DMS114 treated with DMSO at 0.1 percent for 48 hours (cell line): ENCODE measurements around the gene LAGE3.
"Not testable (repeated sequence)": the region's sequence is repeated elsewhere in the genome, so short reads cannot be mapped to it uniquely, and the experiment has no call there.

ENCODE experiments used
- DNase-seq: peaks from one replicate; lab custom pipeline; 2025; ENCODE audit not compliant: unreplicated experiment; lab: John Stamatoyannopoulos, UW

The LAGE3 gene

DNA sequence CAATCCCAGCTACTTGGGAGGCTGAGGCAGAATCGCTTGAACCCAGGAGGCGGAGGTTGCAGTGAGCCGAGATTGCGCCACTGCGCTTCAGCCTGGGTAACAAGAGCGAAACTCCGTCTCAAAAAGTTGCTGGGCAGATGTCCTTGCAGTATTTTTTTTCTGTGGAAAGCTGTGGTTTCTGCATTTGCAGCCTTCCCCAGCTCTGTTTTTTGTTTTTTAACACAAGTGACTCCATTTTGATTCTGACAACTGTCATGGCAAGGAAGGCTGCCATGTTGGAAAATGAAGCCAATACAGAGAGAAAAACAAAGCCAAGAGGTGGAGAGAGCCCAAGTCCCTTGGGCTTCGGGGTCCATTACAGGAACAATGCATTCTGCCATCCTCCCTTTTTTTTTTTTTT, 23.0 kb upstream of the LAGE3 start:
- DNase-seq: no peak

DNA sequence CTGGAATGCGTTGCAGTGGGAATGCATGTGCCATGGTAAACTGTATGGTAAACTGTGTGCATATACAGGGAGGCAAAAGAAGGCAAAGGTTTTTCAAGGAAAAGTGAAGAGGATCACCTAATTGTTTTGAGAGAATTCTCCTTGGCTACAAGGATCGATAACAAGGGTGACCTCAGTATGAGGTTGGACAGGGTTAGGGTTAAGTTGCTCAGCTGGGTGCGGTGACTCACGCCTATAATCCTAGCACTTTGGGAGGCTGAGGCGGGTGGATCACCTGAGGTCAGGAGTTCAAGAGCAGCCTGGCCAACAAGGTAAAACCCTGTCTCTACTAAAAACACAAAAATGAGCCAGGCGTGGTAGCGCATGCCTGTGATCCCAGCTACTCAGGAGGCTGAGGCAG, 22.3 kb upstream of the LAGE3 start:
- DNase-seq: not testable (repeated sequence)

DNA sequence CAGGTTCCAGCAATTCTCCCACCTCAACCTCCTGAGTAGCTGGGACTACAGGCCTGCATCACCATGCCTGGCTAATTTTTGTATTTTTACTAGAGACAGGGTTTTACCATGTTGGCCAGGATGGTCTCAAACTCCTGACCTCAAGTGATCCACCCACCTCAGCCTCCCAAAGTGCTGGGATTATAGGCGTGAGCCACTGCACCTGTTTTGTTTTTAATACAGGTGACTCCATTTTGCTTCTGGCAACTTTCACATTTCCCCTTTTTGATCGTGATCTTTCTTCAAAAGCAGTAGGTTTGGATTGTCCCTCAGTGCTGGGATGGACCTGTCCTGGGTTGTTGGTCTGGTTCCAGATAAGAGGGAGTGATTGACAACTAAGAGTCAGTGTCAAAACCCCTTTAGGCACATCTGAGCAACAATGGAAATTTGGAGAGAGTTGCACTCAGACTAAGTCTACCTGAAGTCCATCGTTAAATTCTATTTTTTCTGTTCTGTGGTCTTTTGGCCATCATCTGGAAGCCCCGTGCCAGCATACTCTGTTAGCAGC, 17.6 kb upstream of the LAGE3 start:
- DNase-seq: not testable (repeated sequence)

GRCh38 chrX:154495472-154495922, 16.4 kb upstream of the LAGE3 start:
- DNase-seq: no peak

GRCh38 chrX:154494715-154495114, 15.6 kb upstream of the LAGE3 start:
- no peak for DNase-seq

DNA sequence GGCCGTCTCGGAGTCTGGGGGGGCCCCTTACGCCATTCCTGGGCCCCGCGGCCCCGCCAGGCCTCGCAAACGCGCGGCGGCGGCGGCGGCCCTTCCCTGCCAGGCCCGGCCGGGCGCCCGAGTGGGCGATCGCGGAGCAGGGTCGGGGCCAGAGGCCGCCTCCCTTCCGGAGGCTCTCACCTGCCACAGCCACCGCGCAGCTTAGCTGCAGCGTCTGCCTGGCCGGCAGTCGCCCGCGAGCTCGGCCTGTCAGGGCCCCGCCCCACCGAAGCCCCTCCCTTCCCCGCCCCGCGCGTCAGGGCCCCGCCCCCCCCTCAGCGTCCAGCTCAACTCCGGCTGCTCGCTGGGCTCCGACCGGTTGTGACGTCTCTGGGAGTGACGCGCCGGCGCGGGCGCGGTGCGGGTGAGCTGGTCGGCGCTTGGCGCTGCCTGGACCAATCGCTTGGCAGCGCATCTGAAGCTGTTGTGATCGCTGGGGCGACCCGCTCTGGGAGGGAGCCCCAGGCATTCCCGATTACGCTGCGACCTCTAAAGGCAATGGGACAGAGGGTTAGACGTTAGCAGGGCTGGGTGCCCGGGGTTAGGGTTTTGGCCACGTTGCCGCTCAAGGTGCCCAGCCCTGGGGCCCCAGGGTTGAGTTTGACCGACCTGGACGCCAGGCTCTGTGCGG, 11.5 kb upstream of the LAGE3 start, which contains the start of gene SLC10A3:
Gene SLC10A3, minus strand, starts transcription at position 216 of the 670 bp plus-strand sequence. CDS start 1,689 bp downstream, outside the sequence.
- DNase-seq: peak; percentile 56

DNA sequence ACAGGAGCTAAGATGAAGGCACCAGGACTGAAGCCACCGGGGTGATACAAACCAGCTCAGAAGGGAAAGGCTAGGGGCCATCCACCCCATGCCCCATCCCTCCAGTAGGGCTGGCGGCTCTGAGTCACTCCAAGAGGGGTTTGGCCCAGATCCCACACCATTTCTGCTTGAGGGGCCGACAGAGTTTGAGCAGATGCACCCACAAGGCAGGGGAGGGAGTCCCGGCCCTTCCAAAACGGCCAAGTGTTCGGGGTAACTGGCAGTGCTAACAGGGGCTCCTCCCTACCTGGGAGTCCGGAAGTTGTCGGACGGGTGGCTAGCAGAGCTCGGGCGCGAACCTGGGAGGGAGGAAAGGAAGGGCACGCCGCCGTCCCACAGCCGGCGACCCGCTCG, 10.9 kb upstream of the LAGE3 start:
- no peak for DNase-seq

GRCh38 chrX:154489182-154489581, 10.1 kb upstream of the LAGE3 start:
- no peak for DNase-seq

GRCh38 chrX:154488336-154489075, 9.4 kb upstream of the LAGE3 start:
- DNase-seq: no peak

DNA sequence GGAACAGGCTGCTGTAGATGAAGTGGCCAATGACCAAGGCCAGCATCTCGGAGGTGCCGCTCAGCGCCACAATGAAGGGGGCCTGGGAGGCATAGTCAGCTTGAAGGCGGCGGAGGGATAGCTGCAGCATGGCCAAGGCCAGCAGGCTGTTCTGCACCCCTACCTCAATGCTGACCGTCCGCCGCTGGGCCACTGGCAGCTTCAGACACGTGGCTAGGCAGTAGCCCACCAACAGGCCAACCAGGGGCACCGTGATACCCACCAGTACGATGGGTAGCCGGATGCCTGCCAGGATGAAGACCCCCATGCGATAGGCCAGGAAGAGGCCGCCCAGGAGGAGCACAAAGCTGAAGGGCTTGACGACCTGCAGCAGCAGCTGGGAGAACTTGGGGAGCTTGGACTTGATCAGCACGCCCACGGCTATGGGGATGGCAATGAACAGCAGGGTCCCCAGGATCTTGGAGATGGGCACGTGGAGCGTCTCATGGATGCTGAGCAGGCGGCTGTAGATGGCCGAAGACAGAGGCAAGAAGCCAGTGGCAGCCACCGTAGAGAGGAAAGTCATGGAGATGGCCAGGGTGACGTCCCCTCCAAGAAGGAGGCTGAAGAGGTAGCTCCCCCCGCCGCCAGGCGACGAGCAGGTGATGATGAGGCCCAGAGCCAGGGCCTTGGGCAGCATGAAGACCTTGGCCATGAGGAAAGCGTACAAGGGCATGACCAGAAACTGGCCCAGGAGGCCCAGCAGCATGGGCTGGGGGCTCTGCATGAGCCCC, 8.6 kb upstream of the LAGE3 start:
- DNase-seq: no peak

DNA sequence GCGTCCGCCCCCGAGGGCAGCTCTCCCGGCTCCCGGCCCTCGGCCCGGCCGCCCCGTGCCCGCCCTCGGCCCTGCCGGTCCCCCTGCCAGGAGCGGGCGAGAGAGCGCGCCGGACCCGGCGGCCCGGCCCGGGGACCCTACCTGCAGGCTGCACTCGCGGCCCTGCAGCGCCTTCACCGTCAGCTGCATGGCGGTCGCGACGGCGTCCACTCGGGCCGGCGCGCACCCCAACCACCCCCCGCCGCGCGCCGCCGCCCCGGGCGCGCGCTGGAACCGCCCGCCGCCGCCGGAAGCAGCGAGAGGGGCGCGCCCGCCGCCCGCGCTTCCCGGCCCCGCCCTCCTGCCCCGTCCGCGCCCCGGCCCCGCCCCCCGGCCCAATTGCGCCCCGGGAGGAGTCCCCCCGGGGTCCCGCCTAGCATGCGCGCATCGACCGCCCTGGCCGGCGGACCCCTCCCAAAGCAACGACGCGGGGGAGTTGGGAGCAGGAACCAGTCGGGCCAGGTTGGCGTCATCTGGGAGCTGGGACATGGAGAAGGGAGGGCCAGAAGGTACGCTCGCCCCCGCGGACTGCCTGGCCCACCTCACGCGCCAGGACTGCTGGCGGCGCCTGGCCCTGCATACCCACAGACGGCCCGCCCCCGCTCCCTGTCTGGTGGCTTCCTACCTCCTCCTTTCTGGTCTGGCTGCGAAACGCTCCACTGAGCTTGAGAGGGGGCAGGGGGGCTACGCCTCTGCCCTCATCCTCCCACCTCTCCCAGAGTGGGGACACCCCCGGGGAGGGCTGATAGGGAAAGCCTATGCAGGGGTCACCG, 7.5 kb upstream of the LAGE3 start, which contains the start of gene UBL4A:
Gene UBL4A, minus strand, starts transcription at position 220 of the 812 bp plus-strand sequence. Its CDS starts 31 bp downstream, at position 189.
- no peak for DNase-seq

DNA sequence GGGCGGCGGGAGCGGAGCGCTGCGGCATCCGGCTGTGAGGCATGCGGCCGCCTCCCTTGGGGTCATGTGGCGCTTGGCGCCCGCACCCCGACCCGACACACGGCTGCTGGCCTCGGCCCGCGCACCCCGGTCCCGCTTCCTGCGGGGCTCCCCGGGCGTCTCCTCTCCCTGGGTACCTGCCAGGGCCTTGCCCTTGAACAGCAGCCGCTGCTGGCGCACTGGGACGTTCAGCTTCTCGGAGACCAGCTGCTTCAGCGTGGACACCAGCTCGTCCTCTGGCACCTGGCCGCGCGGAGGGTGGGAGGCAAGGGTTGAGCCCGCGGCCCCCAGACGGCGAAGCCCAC, 6.9 kb upstream of the LAGE3 start:
- no peak for DNase-seq

GRCh38 chrX:154485150-154486051, 6.3 kb upstream of the LAGE3 start:
- DNase-seq: no peak

GRCh38 chrX:154484255-154485149, 5.4 kb upstream of the LAGE3 start:
- DNase-seq: no peak

- DNase-seq: no peak
Measured at GRCh38 chrX:154483325-154483724, 4.2 kb upstream of the LAGE3 start.

- no peak for DNase-seq
Measured at GRCh38 chrX:154482786-154483185, 3.7 kb upstream of the LAGE3 start.

DNA sequence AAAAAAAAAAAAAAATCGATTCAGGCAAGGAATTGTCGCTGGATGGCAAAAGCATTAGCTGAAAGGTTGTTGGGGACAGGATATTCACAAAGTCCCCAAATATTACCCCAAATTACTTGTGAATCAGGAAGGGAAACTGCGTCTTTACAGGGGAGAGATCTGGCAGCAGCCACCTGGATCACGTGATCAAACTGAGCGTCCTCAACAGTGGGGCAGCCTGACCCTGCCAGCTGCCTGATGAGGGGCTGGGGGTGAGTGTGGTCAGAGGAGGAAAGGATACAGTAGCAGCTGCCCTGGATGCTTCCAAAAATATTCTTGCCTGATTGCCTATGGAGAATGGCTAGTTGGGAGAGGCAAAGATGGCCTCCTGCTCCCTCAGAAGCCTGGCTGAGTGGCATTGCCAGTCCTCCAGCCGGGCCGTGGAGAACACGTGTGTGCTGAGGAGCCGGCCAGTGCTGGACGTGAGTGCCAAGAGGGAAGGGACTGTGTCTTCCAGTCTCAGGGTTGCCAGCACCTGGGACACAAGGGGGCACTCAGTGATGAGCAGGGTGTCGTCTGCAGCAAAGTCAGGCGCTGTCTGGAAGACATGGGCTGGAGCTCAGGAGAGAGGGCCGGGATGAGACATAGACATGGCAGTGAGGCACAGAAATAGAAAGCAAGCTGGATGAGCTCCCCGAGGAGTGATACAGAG, 3.0 kb upstream of the LAGE3 start:
- DNase-seq: no peak

- no peak for DNase-seq
Measured at GRCh38 chrX:154481195-154481594, 2.1 kb upstream of the LAGE3 start.
